Mesenchymal stem cell (in vitro differentiated cells and primary cell): ENCODE results near the gene ARID1B.

Experiments
- DNase-seq: peaks from one replicate; pipeline ENCODE4 v3.0.0-alpha.2; 2013
- H2AFZ ChIP-seq: one replicate; pipeline ENCODE4 v1.6.1; 2013; ENCODE audit warnings: low read depth, mild to moderate bottlenecking, control low read depth, inconsistent platforms, low read length, moderate library complexity
- H2AK5ac ChIP-seq: 2 replicates; pipeline ENCODE4 v1.6.1; 2013; ENCODE audit warnings: low read length, moderate library complexity, mild to moderate bottlenecking, inconsistent platforms; ENCODE audit not compliant: severe bottlenecking
- H2BK120ac ChIP-seq: one replicate; pipeline ENCODE4 v1.6.1; 2013; ENCODE audit warnings: low read depth, mild to moderate bottlenecking, inconsistent platforms, low read length, moderate library complexity
- H2BK12ac ChIP-seq, 2 experiments: one replicate each; pipeline ENCODE4 v1.6.1; 2013; ENCODE audit warnings: inconsistent platforms in 2 of 2, low read length in 2 of 2, mild to moderate bottlenecking in 2 of 2, moderate library complexity in 2 of 2, control low read depth in 1 of 2
- H2BK15ac ChIP-seq: one replicate; pipeline ENCODE4 v1.6.1; 2013; ENCODE audit warnings: mild to moderate bottlenecking, low read depth, inconsistent platforms; ENCODE audit not compliant: poor library complexity, severe bottlenecking
- H2BK5ac ChIP-seq: 2 replicates; pipeline ENCODE4 v1.6.1; 2013; ENCODE audit warnings: low read depth, mild to moderate bottlenecking, low read length, control low read depth, inconsistent platforms; ENCODE audit not compliant: poor library complexity, severe bottlenecking
- H3K14ac ChIP-seq, 2 experiments: one replicate each; pipeline ENCODE4 v1.6.1; 2013; ENCODE audit warnings: inconsistent platforms in 2 of 2, low read length in 2 of 2, control low read depth in 1 of 2, mild to moderate bottlenecking in 1 of 2, moderate library complexity in 1 of 2
- H3K18ac ChIP-seq, 2 experiments: one replicate each; pipeline ENCODE4 v1.6.1; 2013; ENCODE audit warnings: inconsistent platforms in 2 of 2, low read length in 2 of 2, control low read depth in 1 of 2, low read depth in 1 of 2, mild to moderate bottlenecking in 1 of 2
- H3K23ac ChIP-seq, 2 experiments: one replicate each; pipeline ENCODE4 v1.6.1; 2013; ENCODE audit warnings: inconsistent platforms in 2 of 2, low read length in 2 of 2, mild to moderate bottlenecking in 2 of 2, moderate library complexity in 2 of 2, control low read depth in 1 of 2
- H3K27ac ChIP-seq: 2 replicates; pipeline ENCODE4 v1.5.1; 2013; ENCODE audit warnings: mild to moderate bottlenecking, moderate library complexity, low read length, control low read depth, inconsistent platforms; ENCODE audit not compliant: poor library complexity, severe bottlenecking
- H3K27me3 ChIP-seq, 2 experiments: 2 replicates each; pipeline versions ENCODE4 v1.6.1 to v1.7.0; 2013; ENCODE audit warnings: low read length in 2 of 2, mild to moderate bottlenecking in 2 of 2, moderate library complexity in 2 of 2, control low read depth in 1 of 2, inconsistent platforms in 1 of 2; ENCODE audit not compliant: control insufficient read depth in 1 of 2, insufficient read depth in 1 of 2
- H3K36me3 ChIP-seq, 2 experiments: 2 replicates each; pipeline versions ENCODE4 v1.6.1 to v1.7.0; 2013; ENCODE audit warnings: low read length in 2 of 2, control low read depth in 1 of 2, inconsistent platforms in 1 of 2, low read depth in 1 of 2, mild to moderate bottlenecking in 1 of 2; ENCODE audit not compliant: insufficient read depth in 2 of 2, control insufficient read depth in 1 of 2
- H3K4ac ChIP-seq, 2 experiments: one replicate each; pipeline ENCODE4 v1.6.1; 2013; ENCODE audit warnings: inconsistent platforms in 2 of 2, low read length in 2 of 2, mild to moderate bottlenecking in 2 of 2, moderate library complexity in 2 of 2, control low read depth in 1 of 2, low read depth in 1 of 2
- H3K4me1 ChIP-seq: 2 replicates; pipeline ENCODE4 v1.6.1; 2013; ENCODE audit warnings: low read depth, low read length, control low read depth; ENCODE audit not compliant: control insufficient read depth, insufficient read depth
- H3K4me2 ChIP-seq: 2 replicates; pipeline ENCODE4 v1.6.1; 2013; ENCODE audit warnings: low read length, mild to moderate bottlenecking, inconsistent platforms; ENCODE audit not compliant: poor library complexity, severe bottlenecking
- H3K4me3 ChIP-seq, 2 experiments: 2 replicates each; pipeline versions ENCODE4 v1.5.1 to v1.7.0; 2013; ENCODE audit warnings: low read length in 2 of 2, mild to moderate bottlenecking in 2 of 2, control low read depth in 1 of 2, low read depth in 1 of 2; ENCODE audit not compliant: insufficient read depth in 1 of 2
- H3K79me1 ChIP-seq: replicated peaks from 2 replicates; pipeline ENCODE4 v1.6.1; 2013; ENCODE audit warnings: mild to moderate bottlenecking, control low read depth, low read length, inconsistent platforms; ENCODE audit not compliant: poor library complexity, severe bottlenecking
- H3K9ac ChIP-seq: 2 replicates; pipeline ENCODE4 v1.7.0; 2013; ENCODE audit warnings: mild to moderate bottlenecking, low read length, moderate library complexity
- H3K9me3 ChIP-seq: 2 replicates; pipeline ENCODE4 v1.7.0; 2013; ENCODE audit warnings: mild to moderate bottlenecking, low read length; ENCODE audit not compliant: control insufficient read depth
- H4K8ac ChIP-seq: one replicate; pipeline ENCODE4 v1.6.1; 2013; ENCODE audit warnings: inconsistent platforms, mild to moderate bottlenecking, low read length, moderate library complexity
- H4K91ac ChIP-seq: one replicate; pipeline ENCODE4 v1.6.1; 2013; ENCODE audit warnings: mild to moderate bottlenecking, low read length, inconsistent platforms
- WGBS: methylation state at CpG from one replicate; pipeline ENCODE4 v1.1.7; 2013; ENCODE audit warnings: mixed read lengths; 5-methylcytosine and 5-hydroxymethylcytosine counted together

ARID1B gene

DNA sequence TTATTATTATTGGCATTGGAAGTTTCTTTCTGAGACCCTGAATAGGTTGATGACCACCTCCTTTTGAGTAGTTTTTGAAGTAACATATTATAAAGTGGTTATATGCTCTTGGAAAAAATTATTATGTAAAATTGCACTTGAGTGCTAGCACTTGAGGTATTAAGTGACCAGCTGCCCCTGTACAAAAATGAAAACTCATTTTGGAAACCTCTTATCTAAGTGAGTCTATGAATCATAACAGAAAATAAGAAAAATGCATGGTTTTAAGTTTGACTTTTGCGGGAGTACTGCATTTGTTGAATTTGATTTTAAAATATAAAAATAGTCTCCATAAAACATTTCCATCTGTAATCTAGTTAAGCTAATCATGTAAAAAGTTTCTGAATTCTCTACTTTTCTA lies 297.8 kb downstream of the ARID1B start:
- H2BK15ac ChIP-seq: no peak overlapping the region
- WGBS: no CpG with 5 or more reads among the region's 1 CpG

DNA sequence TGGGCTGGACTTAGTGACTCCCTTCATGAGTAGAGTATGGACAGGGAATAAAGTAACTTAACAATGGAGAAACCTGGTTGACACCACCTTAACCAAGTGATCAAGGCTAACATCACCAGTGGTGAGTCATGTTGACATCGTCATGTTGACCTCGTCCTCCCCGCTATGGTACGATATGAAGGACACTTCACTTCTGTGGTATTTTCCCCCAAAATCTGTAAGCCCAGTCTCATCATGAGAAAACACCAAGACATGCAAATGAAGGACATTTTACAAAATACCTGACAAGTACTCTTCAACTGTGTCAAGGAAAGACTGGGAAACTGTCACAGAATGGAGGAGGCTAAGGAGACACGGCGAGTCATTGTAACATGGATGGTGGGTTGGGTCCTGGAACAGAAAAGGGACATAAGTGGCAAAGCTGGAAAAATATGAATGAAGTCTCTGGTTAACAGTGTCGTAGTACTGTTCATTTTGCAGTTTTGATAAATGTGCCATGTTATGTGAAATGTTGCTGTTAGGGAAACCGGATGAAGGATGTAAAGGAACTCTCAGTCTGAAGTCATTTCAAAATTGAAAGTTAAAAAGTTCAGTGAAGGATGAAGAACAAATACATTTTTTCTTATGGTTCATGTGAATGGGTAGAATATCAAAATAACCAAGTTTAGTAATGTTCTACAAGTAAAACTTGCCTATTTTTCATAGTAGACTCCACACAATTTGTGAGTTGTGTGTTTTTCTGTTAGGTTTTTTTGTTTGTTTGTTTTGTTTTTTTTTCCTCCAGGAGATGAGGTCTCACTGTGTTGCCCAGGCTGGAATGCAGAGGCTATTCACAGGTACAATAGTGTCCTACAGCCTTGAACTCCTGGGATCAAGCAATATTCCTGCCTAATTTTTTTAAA lies 298.6 kb downstream of the ARID1B start:
- Histone ChIP-seq H3K18ac (no peak overlapping the region), H2AFZ (no peak overlapping the region), H2BK5ac (no peak overlapping the region), H3K79me1 (peaks cover 25% of the 10 kb centered on the region), H2BK120ac (no peak overlapping the region), H3K27me3 (no peaks in the 10 kb centered on the region), H4K91ac (no peak overlapping the region), H3K27ac (no peak overlapping the region), H2BK15ac (no peak overlapping the region), H3K4me1 (peaks cover 2% of the 10 kb centered on the region), H3K9ac (no peak overlapping the region), H3K23ac (no peak overlapping the region), H2BK12ac (no peak overlapping the region), H3K4me3 (no peak overlapping the region), H3K14ac (no peak overlapping the region), H3K9me3 (no peaks in the 10 kb centered on the region), H3K4ac (no peak overlapping the region), H3K4me2 (no peak overlapping the region), H3K36me3 (peaks cover 0 to 4% of the 10 kb centered on the region in 2 experiments), H2AK5ac (no peak overlapping the region), H4K8ac (no peak overlapping the region)
- DNase-seq: no peak
- WGBS: 71% methylated on average over 8 of the region's 8 CpGs

More for the DNA sequence above, 297.8 kb downstream of the ARID1B start:
- Histone ChIP-seq H3K27ac (no peak overlapping the region), H3K9ac (no peak overlapping the region), H3K4ac (no peak overlapping the region), H2BK5ac (no peak overlapping the region), H2BK12ac (no peak overlapping the region), H3K36me3 (peaks cover 0 to 4% of the 10 kb centered on the region in 2 experiments), H3K23ac (no peak overlapping the region), H3K18ac (no peak overlapping the region), H3K4me3 (no peak overlapping the region), H3K14ac (no peak overlapping the region), H2AK5ac (no peak overlapping the region), H2AFZ (no peak overlapping the region), H3K4me1 (peaks cover 5% of the 10 kb centered on the region), H4K8ac (no peak overlapping the region), H3K4me2 (no peak overlapping the region), H3K79me1 (peaks cover 25% of the 10 kb centered on the region), H4K91ac (no peak overlapping the region), H2BK120ac (no peak overlapping the region), H3K9me3 (no peaks in the 10 kb centered on the region), H3K27me3 (no peaks in the 10 kb centered on the region)
- no peak for DNase-seq

DNA sequence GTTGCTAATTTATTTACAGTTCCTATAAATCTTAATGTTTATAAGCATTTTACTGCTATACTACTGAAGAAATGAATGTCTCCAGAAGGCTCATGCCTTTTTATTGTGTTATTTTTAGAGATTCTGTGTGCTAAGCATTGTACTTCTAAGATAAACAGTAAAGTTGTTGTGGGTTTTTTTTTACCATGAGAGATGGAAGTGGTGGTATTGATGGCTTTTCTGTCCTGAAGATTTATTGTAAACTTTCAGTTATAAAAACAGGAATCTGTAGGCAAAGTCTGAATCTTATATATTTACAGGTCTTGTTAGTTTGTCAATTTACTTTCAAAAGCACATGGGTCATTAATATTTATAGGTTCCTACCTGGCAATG lies 299.3 kb downstream of the ARID1B start:
- Histone ChIP-seq H3K36me3 (peaks cover 0 to 4% of the 10 kb centered on the region in 2 experiments), H3K23ac (no peak overlapping the region), H3K4me1 (no peaks in the 10 kb centered on the region), H3K4me3 (no peak overlapping the region), H3K14ac (no peak overlapping the region), H2BK15ac (no peak overlapping the region), H2AK5ac (no peak overlapping the region), H3K27ac (no peak overlapping the region), H2AFZ (no peak overlapping the region), H3K9me3 (no peaks in the 10 kb centered on the region), H2BK120ac (no peak overlapping the region), H3K27me3 (no peaks in the 10 kb centered on the region), H3K18ac (no peak overlapping the region), H4K8ac (no peak overlapping the region), H3K79me1 (peaks cover 27% of the 10 kb centered on the region), H2BK12ac (no peak overlapping the region), H4K91ac (no peak overlapping the region), H3K9ac (no peak overlapping the region), H3K4me2 (no peak overlapping the region), H3K4ac (no peak overlapping the region), H2BK5ac (no peak overlapping the region)
- DNase-seq: no peak

DNA sequence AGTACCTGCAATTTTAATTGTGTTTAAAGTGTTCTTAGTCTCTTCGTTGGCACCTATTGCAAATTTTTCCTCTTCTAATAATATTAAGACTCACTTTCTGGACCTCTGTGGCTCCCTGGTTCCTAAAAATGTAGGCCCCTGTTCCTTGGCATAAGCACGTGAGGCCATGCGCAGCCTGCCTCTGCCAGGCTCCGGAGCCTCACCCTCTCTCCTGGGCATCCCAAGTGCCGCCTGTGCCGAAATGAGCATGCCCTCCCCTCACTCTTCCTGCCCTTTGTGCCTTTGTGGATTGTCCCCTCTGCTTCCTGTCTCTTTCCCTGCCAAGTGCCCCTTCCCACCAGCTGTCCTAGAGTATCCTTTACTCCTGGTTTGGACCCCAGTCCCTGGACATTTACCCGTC lies 300.1 kb downstream of the ARID1B start:
- Histone ChIP-seq H3K14ac (no peak overlapping the region), H2BK12ac (no peak overlapping the region), H2AFZ (no peak overlapping the region), H3K9ac (no peak overlapping the region), H3K79me1 (peaks cover 27% of the 10 kb centered on the region), H2BK5ac (no peak overlapping the region), H3K4me2 (no peak overlapping the region), H4K91ac (no peak overlapping the region), H3K18ac (no peak overlapping the region), H3K4ac (no peak overlapping the region), H3K27ac (no peak overlapping the region), H2AK5ac (no peak overlapping the region), H2BK15ac (no peak overlapping the region), H3K4me3 (no peak overlapping the region), H3K36me3 (peaks cover 0 to 4% of the 10 kb centered on the region in 2 experiments), H3K27me3 (no peaks in the 10 kb centered on the region), H4K8ac (no peak overlapping the region), H2BK120ac (no peak overlapping the region), H3K4me1 (no peaks in the 10 kb centered on the region), H3K23ac (peak overlapping the region in 1 of 2 experiments; percentile 2), H3K9me3 (no peaks in the 10 kb centered on the region)
- 96% methylated on average over 6 of the region's 7 CpGs for WGBS
- no peak for DNase-seq
